HEK293 (cell line): Measurements from ENCODE around the gene TBC1D8.

ENCODE experiments used
- CTCF ChIP-seq: fragments of 450-650 bp; formaldehyde crosslinking; IDR thresholded peaks from 2 replicates; pipeline ENCODE4 v1.5.1; 2016; ENCODE audit warnings: missing biosample characterization, missing genetic modification characterization
- GLI4 ChIP-seq: fragments of 450-650 bp; formaldehyde crosslinking; IDR thresholded peaks from 2 replicates; pipeline ENCODE4 v1.5.1; 2016; ENCODE audit warnings: missing biosample characterization, missing genetic modification characterization
- HOXD13 ChIP-seq: sonication (generic); formaldehyde crosslinking; IDR thresholded peaks from 2 replicates; pipeline ENCODE4 v1.8.0; 2022; ENCODE audit warnings: missing genetic modification reagents, borderline replicate concordance
- PBX3 ChIP-seq: sonication (generic); formaldehyde crosslinking; IDR thresholded peaks from 2 replicates; pipeline ENCODE4 v1.8.1; 2022; ENCODE audit warnings: mild to moderate bottlenecking, moderate library complexity, missing genetic modification reagents
- TCF7L2 ChIP-seq: IDR thresholded peaks from 2 replicates; pipeline ENCODE4 v1.6.1; 2011; ENCODE audit warnings: low read depth, mild to moderate bottlenecking, inconsistent platforms, low read length, moderate library complexity, borderline replicate concordance
- YY1 ChIP-seq: fragments of 450-650 bp; formaldehyde crosslinking; IDR thresholded peaks from 2 replicates; pipeline ENCODE4 v1.5.1; 2018; ENCODE audit warnings: missing biosample characterization, missing genetic modification characterization
- ZBTB49 ChIP-seq: fragments of 450-650 bp; formaldehyde crosslinking; IDR thresholded peaks from 2 replicates; pipeline ENCODE4 v1.5.1; 2016; ENCODE audit warnings: missing biosample characterization, missing genetic modification characterization, low read depth
- ZNF214 ChIP-seq: fragments of 450-650 bp; formaldehyde crosslinking; IDR thresholded peaks from 2 replicates; pipeline ENCODE4 v1.5.1; 2017; ENCODE audit warnings: missing biosample characterization, mild to moderate bottlenecking, missing genetic modification characterization, borderline replicate concordance
- ZNF335 ChIP-seq: fragments of 450-650 bp; formaldehyde crosslinking; conservative IDR thresholded peaks from 2 replicates; pipeline ENCODE4 v1.5.1; 2016; ENCODE audit warnings: missing biosample characterization, missing genetic modification characterization
- ZNF394 ChIP-seq: fragments of 450-650 bp; formaldehyde crosslinking; IDR thresholded peaks from 2 replicates; pipeline ENCODE4 v1.5.1; 2016; ENCODE audit warnings: missing biosample characterization, missing genetic modification characterization, mild to moderate bottlenecking, moderate library complexity, borderline replicate concordance
- ZNF571 ChIP-seq: fragments of 450-650 bp; formaldehyde crosslinking; IDR thresholded peaks from 2 replicates; pipeline ENCODE4 v1.5.0; 2017; ENCODE audit warnings: missing biosample characterization, missing genetic modification characterization

GRCh38 chr2:100984892-100985307, 166.3 kb downstream of the TBC1D8 start:
- TF ChIP-seq ZNF394, result no peak
- TF ChIP-seq CTCF (tag by site-specific recombination), result peak; percentile 91
- TF ChIP-seq ZNF571 (tag by site-specific recombination), result no peak
- TF ChIP-seq HOXD13 (CRISPR knock-in tag), result no peak
- TF ChIP-seq ZBTB49, result no peak
- no peak for TF ChIP-seq PBX3 (CRISPR knock-in tag)
- TF ChIP-seq ZNF214, result no peak
- no peak for TF ChIP-seq GLI4 (tag by site-specific recombination)
- TF ChIP-seq YY1, result no peak
- TF ChIP-seq TCF7L2, result no peak
- TF ChIP-seq ZNF335 (tag by site-specific recombination), result no peak
